22Rv1 (cell line): Measurements from ENCODE around the gene PROZ.

Experiments used
- CTCF ChIP-seq: fragments of 450-650 bp; IDR thresholded peaks from 2 replicates; pipeline ENCODE4 v1.5.1; 2017; ENCODE audit warnings: mild to moderate bottlenecking
- ZFX ChIP-seq: fragments of 450-650 bp; IDR thresholded peaks from 2 replicates; pipeline ENCODE4 v1.6.1; 2017; ENCODE audit warnings: antibody characterized with exemption, borderline replicate concordance

- TF ChIP-seq CTCF (no peak), ZFX (no peak)
Observed at GRCh38 chr13:113172419-113172926, 14.0 kb downstream of the PROZ start.
